NCI-H524 treated with DMSO at 0.1 percent for 48 hours (cell line): ENCODE results near the gene WBP1.
"Not testable (repeated sequence)": the region's sequence is repeated elsewhere in the genome, so short reads cannot be mapped to it uniquely, and the experiment has no call there.

Source experiments
- DNase-seq: peaks from one replicate; lab custom pipeline; 2025; lab: John Stamatoyannopoulos, UW

The WBP1 gene

DNA sequence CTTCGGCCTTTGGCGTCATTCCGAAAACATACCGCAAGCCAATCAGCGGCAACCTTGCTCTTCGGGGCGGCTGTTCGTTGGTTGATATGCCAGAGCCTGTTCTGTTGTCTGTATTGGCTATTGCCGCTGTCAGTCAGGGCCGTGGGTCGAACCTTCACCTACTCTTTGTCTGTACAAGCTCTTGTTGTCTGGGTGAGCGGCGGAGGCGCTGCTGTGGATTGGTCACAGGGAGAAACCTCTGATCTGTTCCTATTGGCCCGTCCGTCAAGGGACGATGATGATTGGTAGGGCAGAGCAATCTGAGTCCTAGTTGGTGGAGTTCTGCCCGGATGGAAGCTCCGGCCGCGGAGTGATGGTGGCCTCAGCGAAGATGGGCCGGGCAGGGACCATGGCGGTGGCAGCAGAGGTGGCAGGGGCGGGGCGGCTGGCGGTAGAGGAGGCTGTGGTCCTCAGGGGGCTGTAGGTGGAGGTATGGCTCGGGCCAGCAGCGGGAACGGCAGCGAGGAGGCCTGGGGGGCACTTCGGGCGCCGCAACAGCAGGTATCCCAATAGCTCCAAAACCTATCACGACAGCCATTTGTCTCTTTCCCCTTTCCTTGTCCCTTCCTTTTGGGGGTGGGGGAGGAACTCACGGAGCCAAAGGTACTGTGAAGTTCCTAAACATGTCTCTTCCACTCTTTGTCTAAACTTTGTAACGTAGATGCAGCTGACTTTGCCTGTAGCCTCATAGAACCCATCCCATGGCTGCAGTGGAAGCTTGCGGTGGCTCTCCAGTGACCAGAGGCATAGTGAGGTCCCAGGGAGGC lies at the start of gene WBP1:
Gene WBP1 (plus strand): TSS at position 307 of the 806 bp plus-strand sequence. CDS start 165 bp downstream, at position 472.
- DNase-seq, result peak; percentile 98

DNA sequence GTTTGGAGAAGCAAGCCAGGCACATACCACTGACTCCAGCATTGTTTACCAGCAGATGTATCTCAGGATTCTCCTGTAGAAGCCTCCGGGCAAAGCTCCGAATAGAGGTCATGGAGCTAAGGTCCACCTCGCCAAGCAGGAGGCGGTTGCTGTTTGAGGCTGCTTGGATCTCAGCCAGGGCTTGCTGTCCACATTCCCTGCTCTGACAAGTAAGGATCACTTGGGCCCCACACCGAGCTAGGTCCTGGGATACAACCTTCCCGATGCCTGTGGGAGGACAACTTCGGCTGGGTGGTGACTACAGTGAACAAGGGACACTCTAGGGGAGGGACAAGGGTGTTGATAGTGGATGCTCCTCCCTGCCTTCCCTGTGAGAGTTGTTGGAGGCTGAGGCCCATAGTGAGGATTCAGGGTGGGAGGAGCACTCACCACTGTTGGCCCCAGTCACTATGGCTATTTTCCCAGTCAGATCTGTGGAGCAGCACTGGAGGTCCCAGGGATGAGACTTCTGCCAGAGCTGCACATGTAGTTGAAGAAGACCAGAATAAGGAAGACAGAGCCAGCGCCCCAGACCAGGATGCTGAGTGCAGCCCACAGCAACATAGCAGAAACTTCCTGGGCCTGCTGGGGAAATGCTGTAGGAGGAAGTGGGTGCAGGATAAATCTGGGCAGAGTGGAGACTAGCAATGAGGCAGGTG lies 45.1 kb upstream of the WBP1 start:
- DNase-seq, result no peak

DNA sequence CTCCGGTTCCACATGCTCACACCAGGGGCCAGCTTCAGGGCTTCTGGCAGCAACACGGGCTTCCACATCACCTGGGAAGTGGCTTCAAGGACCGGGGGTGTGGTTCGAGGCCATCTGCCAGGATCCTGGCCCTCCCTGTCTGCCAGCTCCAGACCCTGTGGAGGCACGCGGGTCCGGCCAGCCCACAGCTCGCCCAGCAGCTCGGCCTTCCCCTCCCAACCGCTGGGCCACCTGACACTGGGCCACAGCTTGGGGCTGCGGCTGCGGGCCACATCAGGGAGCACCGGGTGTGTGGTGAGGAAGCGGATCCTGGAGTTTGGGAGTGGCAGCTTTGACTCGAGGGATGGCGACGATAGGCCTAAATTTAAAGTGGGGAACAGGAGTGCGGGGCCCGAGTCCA lies 43.8 kb upstream of the WBP1 start:
- no peak for DNase-seq

DNA sequence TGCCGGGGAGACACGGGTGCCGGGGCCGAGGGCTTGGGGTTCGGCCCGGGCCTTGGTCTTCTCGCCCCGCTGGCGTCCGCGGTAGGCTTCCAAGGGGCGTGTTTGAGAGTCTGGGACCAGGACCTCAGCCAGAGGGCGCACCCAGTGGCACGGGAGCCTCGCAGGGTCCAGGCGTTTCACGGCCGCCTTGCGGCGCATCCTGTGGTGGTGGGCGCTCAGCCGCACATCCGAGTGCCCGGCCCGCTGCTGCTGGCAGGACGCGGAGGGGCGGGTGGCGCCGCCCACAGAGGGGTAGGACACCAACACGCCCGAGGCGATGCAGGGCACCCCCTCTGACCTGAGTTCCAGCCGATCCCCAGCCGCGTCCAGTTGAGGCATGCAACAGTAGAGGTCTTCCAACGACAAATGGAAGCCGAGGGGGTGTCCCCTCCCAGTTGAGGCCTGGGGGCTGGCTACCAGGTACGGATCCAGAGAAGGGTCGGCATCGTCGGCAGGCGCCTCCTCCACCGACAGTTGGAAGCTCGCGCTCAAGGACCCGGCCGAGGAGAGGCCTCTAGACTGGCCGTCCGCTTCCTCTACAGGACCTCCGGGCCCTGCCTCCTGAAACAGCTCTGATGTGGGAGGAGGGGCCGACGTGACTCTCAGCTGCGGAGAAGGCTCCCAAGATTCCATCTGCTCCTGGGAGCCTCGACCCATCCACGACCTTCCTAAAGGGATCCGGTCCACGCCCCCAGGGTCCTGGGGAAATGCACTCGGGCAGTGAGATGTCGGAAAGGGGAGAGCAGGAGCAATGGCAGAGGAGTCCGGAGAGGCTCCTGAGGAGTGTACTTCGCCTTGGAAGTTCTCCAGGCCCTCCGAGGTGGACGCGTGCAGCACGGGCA lies 43.1 kb upstream of the WBP1 start:
- DNase-seq, result no peak

DNA sequence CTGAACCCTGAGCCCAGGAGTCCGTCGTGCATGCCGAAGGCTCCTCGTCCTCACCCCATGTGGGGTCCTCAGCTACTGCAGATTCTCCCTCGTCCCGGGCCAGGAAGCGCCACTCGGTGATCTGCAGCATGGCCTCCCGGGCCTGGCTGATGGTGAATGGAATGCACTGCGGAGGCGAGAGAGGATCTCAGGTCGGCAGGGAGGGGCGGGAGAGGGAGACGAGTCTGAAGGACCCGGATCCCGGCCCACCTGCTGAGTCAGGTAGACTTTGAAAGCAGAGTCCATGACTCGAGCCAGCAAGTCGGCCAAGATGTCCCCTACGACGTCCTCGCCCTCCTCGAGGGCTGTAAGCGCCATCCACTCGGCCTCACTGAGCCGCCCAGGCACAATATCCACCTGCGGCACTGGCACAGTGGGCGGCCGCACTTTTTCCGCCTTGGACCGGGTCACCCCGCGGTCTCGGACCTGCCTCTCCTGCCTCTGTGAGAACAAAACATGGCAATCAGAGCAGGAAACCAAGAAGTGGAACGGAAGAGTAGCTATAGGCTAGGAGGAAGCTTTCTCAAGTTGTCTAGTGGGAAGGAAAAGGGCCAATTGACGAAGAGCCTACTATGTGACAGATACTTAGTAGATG lies 42.4 kb upstream of the WBP1 start:
- no peak for DNase-seq

DNA sequence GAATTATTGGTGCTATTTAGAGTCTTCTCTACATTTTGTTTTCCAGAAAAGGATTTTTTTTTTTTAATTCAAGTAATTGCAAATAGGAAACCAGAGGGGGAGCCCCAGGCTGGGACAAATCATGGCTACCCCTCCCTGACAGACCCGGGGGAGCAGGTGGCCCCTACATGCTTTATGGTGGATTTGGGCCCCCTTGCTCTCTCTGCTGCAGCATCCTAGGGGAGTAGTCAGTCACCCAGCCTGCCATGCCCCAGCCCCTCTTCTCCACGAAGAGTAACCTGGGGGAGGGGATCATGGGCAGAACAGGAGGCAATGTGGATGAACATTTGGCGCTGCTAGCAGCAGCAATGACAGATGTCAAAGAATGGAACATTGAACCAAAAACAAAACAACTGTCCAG lies 41.5 kb upstream of the WBP1 start:
- no peak for DNase-seq

DNA sequence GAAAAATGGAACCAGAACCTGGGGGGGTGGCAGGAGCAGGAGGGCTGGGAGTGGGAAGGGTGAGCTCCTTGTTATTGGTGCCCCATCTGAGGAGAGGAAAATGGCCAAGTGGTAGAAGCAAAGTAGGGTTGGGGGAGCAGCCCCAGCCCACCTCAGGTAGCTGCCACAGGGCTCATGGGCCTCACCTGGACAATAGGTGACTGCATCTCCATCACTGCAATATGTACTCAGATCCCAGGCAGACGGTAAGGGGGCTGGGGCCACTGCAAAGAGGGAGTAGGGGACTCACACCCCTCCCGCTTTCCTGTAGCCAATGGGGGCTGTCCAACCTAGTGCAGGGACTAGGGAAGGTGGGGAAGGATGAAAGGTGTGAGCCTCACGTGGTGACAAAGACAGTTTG lies 41.0 kb upstream of the WBP1 start:
- no peak for DNase-seq

DNA sequence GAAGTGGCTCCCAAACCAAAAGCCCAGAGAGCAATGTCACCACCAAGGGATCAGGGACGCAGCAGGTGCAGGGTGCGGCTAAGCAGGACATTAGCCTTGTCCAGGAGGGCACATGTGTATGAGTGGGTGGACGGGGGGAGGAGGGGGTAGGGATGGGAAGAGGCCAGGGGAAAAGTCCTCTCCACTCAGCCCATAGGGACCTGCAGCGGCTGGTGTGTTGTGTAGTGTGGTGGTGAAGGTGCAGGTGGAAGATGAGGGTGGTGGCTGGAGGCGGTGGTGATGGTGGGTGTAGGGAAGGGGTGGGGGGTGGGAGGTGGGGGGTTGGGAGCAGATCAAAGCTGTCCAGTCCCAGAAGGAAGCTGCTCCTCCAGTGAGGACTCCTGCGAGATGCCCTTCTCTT lies 40.5 kb upstream of the WBP1 start:
- DNase-seq, result no peak

DNA sequence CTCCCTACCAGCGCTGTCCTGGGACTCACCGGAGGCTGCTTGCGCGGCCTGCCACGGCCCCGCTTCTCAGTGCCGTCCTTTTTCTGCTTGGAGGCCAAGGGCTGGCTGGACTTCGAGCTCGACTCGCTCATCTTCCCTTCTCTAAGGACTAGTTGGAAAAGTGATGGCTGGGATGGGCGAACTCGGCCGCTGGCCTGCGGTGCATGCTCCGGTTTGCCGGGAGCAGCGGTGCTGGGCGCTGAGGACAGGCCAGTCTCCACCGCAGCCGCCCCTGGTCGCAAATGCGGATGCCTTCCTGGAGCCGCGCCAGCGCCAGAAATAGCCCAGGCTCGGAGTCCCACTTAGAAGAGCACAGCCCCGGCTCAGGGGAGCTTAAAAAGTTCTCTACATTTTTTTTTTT lies 39.9 kb upstream of the WBP1 start:
- DNase-seq, result no peak

DNA sequence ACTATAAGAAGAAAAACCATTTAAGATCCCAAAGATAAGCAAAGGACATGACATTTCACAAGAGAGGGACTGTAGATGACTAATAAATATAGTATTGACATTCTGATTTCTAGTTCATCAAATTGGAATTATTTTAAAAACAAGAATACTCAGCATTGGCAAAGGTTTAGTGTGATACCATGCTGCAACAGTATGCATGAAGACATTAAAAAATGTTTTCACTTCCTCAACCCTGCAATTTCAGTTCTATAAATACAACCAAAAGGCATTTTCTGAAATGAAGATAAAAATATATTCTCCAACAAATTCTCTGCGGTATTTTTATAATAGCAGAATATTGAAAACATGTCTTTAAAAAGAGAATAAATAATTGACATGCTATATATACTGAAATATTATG lies 38.9 kb upstream of the WBP1 start:
- DNase-seq, result no peak

DNA sequence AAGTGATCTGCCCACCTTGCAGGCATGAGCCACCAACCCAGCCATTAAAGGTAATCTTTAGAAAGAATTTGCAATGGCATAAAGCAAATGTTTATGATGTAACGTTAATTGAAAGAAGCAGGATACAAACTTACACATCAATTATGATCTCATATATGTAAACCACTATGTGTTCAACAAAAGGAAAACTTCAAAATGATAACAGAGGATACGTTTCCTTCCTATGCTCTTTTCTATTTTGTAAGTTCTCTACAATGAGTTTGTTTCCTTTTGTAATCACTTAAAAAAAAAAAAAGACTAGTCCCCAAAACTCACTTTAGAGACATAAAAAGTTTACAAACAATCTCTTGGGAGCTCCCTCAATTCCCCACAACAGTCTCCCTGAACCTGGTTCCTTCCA lies 38.2 kb upstream of the WBP1 start:
- DNase-seq, result no peak

DNA sequence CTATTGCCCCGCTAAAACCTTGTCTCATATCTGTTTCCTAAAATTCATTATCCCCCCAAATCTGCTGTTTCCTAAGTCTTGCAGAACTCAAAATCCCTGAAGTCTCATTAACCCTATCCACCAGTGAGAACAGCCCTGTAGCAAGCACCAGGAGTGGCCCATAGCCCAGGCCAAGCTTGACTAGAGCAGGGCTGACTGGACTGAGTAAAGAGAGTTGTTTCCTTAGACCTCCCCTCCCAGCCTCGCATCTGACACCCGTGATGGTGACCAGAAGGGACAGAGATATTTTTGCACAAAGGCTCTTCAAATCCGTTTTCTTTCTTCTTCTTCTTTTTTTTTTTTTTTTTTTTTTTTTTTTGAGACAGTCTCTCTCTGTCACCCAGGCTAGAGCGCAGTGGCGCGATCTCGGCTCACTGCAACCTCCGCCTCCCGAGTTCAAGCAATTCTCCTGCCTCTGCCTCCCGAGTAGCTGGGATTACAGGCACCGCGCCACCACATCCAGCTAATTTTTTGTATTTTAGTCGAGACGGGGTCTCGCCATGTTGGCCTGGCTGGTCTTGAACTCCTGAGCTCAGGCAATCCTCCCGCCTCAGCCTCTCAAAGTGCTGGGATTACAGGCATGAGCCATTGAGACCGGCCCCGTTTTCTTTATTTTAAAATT lies 37.7 kb upstream of the WBP1 start:
- not testable (repeated sequence) for DNase-seq

DNA sequence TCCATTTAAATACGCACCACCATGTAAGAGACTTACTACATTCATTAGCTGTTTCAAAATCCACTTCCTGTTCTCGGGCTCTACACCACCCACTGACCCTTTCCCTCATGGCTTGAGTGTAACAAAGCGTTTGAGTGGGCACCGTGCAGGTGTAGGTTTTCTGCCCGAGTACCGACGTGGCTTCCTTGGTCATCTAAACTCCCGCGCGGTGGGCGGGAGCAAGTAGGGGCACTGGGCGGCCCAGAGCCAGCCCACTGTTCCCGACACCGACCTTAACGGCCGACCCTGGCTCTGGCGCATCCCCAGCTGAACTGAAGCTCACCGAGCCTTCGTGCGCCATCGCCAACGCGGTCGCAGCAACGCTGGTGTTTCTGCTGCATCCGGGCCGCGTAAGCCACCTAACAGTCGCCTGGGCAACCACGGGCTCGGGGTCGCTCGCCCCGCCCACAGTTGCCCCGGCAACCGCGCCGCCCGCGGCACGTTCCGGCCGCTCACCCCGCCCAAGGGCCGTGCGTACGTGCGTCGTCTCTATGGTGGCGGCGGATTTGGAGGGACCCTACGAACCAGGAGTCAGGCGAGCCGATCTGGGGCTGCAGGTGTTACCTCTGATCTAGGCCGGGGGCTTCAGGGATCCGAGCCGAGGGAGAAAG lies 36.9 kb upstream of the WBP1 start, which contains the start of the genes C2orf81 and WDR54:
Gene C2orf81 (minus strand): TSS at position 399 of the 650 bp plus-strand sequence. CDS start 59 bp downstream, at position 340.
Gene WDR54 (plus strand): TSS at position 510 of the 650 bp plus-strand sequence. CDS start 424 bp downstream, outside the sequence.
- DNase-seq, result peak; percentile 36

DNA sequence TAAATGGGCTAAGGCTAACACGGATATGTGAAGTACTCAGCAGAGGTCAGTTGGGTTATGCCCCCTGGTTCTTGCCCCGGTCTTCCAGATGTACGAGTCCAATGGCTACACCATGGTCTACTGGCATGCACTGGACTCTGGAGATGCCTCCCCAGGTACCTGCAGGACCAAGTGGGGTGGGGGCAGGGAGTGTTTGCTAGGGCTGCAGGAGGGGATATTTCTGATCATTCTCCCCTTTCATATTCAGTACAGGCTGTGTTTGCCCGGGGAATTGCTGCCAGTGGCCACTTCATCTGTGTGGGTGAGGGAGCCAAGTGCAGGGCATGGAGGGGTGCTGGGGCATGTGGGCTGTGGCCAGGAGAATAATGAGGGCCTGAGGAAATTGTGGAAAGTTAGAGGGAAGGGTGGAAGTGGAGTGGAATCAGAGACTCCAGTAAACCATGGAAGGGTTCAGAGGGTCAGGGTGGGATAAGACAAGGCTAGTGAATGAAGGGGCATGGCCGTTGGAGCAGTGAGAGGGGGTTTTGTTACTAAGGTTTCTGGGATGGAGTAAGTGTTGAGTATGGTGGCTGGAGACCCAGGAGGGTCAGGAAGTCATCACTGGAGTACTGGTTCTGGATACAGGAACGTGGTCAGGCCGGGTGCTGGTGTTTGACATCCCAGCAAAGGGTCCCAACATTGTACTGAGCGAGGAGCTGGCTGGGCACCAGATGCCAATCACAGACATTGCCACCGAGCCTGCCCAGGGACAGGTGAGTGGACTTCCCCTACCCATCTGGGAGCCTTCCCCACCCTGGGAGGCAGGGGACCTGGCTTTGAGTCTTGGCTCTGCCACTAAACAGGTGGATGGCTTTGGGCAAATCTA lies 34.8 kb upstream of the WBP1 start:
- DNase-seq, result no peak

DNA sequence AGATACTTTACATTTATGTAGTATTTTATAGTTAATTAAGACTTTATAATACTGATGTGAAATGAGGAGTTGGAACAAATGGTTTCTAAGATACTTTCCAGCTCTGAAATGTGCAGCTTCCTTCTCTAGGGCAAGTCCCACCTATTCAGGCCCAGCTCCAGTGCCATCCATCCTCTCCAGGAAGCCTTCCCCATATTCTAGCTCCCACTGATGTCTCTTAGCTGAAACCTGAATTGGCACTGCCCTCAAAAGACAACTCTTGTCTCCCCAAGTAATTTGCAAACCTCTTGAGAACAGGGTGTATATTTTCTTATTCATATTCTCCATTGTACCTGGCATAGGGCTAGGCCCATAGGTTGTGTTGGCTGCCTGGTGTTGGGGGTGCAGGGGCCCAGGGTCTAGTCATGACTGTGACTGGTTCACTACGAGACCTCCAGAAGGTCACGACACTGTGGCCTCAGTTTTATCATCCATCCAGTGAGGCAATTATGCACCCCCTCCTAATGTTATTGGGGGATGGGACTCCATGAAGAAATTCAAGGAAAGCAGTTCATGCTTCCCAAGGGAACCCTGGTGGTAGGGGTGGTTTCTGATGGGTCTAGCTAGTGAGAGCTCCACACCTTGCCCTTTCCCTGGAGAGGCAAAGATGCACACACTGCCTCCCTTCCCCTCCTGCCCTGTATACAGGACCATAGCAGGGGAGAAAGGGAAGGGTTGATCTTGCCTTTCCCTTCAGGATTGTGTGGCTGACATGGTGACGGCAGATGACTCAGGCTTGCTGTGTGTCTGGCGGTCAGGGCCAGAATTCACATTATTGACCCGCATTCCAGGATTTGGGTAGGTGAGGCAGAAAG lies 33.9 kb upstream of the WBP1 start:
- DNase-seq, result no peak

DNA sequence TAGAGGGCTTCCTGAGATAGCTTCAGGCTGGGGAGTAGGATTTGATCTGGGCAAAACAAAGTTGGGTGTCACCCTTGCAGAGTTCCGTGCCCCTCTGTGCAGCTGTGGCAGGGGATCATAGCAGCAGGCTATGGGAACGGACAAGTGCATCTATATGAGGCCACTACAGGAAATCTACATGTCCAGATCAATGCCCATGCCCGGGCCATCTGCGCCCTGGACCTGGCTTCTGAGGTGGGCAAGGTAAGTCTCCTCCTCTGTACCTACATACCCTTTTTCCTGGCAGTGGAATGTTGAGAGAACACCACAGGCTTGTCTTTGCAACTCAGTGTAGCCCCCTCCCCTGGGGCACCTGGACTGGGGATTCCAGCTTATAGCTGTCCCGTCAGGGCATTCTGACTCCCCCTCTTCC lies 33.2 kb upstream of the WBP1 start:
- DNase-seq, result no peak

DNA sequence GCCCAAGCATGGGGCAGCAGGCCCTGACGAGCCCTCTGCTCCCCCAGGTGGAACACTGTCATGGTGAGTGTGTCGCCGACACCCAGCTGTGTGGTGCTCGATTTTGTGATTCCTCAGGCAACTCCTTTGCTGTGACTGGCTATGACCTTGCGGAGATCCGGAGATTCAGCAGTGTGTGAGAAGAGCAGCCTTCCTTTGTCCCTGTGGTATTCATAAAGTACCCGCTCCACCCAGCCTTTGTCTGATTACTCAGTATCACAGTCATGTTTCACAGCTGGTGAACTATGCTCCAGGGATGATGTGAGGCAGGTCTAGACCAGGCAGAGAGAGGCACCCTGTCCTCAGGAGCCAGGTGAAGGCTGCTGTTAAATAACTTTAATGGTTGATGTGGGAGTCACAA lies 32.7 kb upstream of the WBP1 start:
- no peak for DNase-seq

DNA sequence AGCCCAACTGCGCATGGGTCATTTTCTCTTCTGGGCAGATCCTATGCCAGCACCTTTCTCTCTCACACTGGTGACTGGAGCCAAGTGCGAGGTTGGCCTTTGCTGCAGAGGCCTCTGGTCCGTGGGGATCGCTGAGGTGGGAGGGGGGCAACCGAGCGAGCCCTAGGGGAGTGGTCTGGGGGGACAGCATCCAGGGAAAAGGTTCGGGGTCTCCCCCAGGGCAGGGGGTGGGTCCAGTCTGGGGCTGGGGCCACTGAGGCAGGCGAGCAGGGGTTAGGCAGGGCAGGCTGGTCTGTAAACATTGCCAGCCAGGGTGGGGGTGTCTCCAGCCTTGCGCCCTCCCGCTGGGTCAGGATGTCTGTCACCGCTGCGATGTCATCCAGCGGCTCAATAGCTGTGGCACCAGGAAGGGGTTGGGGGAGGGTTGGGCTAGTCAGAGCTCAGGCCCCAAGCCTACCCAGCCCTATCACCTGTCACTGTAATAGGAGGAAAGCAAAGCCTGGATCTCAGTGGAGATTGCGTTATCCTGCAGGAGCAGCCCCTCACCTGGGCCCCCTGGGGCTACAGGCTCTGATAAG lies 32.0 kb upstream of the WBP1 start:
- no peak for DNase-seq
